ENCODE measurements around the gene BAK1. TPM values are rescaled to one million over a fixed set of nuclear protein-coding genes. Genes with fewer than 3 reads are reported as not detected.
"Not testable (repeated sequence)": the region's sequence is repeated elsewhere in the genome, so short reads cannot be mapped to it uniquely, and the experiment has no call there.

Gene BAK1
- total RNA-seq, 1 donor from 2014 or later = 15.2 TPM

DNA sequence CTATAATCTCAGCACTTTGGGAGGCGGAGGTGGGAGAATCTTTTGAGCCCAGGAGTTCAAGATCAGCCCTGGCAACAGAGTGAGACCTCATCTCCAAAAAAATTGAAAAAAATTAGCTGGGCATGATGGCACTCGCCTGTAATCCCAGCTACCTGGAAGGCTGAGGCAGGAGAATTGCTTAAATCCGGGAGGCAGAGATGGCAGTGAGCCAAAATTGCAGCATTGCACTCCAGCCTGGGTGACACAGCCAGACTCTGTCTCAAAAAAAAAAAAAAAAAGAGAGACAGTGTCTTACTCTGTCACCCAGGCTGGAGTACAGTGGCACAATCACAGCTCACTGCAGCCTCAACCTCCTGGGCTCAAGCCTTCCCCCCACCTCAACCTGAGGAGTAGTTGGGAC lies 27.2 kb downstream of the BAK1 start:
- not testable (repeated sequence) for DNase-seq (ENCODE audit: low spot score)

DNA sequence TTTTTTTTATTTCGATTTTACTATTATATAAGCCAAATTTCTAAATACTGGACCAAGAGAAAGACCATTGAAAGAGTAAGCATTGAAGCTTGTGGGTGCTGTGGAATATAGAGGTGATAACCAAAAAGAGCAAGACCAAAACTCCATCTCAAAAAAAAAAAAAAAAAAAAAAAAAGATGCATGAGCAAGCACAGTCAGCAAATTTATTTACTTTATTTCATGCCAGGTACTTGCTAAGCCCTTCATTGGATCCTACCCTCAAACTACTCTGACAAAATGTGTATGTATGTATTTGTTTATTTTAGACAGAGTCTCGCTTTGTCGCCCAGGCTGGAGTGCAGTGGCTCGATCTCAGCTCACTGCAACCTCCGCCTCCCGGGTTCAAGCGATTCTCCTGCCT lies 27.8 kb downstream of the BAK1 start:
- DNase-seq (ENCODE audit: low spot score) = no peak

DNA sequence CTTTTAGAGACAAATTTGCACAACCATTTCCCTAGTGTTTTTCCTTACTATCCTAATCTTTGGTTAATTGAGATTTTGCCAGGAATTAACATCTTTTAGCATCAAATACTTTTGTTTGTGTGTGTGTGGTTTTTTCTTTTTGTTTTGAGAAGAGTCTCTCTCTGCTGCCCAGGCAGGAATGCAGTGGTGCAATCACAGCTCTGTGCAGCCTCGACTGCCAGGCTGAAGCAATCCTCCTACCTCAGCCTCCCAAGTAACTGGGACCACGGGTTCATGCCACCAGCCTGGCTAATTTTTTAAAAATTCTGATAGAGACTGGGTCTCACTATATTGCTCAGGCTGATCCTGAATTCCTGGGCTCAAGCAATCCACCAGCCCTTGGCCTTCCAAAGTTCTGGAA lies 28.5 kb downstream of the BAK1 start:
- DNase-seq (ENCODE audit: low spot score) = no peak

DNA sequence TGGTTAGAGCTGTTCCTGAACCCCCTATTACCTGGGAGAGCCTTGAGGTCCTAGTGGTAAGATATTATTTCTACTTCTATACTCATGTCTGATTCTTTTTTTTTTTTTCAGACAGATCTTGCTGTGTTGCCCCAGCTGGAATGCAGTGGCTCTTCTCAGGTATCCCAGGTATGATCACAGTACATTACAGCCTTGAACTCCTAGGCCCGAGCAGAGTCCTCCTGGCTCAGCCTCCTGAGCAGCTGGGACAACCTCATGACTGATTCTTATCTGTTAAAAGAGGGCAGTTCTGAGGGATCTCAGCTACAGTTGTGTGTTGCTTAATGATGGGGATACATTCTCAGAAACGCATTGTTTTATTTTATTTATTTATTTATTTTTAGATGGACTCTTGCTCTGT lies 30.2 kb downstream of the BAK1 start:
- DNase-seq (ENCODE audit: low spot score) = no peak

DNA sequence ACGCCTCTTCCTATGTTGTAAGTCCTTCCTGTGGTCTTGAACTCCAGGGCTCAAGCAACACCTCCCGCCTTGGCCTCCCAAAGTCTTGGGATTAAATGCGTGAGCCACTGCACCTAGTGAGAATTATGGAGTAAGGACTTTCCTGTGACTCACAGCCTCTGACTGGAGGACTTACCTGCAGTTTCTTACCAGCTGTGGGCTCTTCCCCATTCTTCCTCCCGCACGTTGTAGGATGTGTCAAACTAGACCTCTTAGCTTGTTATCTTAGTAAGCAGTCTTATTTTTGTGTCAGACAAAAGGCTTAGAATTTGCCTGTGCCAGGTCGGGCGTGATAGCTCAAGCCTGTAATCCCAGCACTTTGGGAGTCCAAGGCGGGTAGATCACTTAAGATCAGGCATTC lies 30.9 kb downstream of the BAK1 start:
- no peak for DNase-seq (ENCODE audit: low spot score)

DNA sequence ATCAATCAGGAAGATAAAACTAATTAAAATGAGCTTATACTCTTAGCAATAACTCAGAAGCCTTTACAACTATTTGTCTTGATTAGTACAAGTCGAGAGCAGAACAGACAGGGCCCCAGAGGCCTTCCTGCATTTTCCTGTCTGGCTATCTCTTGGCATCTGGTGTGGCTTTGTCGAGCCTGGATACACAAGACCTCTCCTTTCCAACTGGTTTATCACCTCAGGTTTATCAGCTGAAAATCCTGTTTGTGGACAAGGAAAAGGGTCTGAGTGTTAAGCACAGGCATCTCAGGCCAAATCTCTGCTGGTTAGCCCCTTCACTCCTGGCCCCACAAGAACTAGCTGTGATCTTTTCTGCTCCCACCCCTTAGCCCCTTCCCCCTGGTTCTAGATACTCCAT lies 32.6 kb downstream of the BAK1 start:
- DNase-seq (ENCODE audit: low spot score) = no peak

DNA sequence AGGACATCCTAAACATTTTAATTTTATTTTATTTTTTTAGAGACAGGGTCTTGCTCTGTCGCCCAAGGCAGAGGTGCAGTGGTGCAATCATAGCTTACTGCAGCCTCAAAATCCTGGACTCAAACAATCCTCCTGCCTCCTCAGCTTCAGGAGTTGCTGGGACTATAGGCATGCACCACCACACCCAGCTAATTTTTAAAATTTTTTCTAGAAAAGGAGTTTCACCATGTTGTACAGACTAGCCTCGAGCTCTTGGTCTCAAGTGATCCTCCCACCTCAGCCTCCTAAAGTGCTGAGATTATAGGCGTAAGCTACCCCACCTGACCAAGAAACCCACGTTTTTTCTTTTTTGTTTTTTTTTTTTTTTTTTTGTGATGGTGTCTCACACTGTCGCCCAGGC lies 33.3 kb downstream of the BAK1 start:
- DNase-seq (ENCODE audit: low spot score) = no peak

DNA sequence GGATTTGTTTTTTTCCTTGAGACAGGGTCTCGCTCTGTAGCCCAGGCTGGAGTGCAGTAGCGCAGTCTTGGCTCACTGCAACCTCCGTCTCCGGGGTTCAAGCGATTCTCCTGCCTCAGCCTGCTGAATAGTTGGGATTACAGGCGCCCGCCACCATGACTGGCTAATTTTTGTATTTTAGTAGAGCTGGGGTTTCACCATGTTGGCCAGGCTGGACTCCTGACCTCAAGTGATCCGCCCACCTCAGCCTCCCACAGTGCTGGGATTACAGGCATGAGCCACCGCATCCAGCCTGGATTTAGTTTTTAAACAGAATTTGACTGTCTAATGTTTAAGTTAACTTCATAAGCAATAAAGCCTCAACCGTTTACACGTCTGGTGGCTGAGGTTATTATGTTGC lies 34.8 kb downstream of the BAK1 start:
- not testable (repeated sequence) for DNase-seq (ENCODE audit: low spot score)

DNA sequence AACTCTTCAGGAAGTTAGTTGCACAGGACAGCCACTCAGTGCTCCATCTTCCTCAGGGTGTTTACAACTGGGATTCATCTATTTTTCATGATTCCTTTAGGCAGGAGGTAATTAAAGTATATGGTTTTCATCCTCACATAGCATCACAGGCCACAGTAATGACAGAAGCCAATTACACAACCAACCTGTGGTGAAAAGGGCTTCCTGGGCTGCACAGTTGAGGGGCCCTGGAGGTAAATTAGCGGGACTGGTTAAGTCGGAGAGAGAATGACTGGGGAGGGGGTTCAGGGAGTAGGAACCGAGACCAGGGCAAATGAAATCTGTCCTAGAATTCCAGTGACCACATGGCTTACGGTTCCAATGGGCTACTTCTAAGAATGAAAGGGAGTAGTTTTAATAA lies 37.0 kb downstream of the BAK1 start:
- DNase-seq (ENCODE audit: low spot score) = no peak

DNA sequence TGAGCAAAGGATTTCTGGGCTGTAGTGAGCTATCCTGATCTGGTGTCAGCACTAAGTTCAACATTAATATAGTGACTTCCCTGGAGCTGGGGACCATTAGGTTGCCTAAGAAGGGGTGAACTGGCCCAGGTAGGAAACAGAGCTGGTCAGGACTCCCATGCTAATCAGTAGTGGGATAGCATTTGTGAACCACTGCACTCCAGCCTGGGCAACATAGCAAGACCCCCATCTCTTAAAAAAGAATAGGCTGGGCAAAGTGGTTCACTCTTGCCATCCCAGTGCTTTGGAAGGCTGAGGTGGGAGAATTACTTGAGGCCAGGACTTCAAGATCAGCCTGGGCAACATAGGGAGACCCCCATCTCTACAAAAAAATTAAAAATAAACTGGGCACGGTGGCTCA lies 39.3 kb downstream of the BAK1 start:
- DNase-seq (ENCODE audit: low spot score) = no peak

DNA sequence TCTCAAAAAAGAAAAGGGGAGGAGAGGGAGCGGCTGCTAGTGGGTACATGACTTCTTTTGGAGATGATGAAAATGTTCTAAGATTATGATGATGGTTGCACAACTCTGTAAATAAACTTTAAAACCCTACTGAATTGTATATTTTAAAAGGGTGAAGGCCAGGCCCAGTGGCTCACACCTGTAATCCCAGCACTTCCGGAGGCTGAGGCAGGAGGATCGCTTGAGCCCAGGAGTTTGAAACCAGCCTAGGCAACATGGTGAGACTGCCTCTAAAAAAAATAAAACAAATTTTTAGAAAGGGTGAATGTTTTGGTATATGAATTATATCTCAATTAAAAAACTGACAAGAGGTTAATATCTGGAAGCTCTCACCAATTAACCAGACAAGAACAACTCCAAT lies 45.4 kb downstream of the BAK1 start:
- DNase-seq (ENCODE audit: low spot score) = no peak

DNA sequence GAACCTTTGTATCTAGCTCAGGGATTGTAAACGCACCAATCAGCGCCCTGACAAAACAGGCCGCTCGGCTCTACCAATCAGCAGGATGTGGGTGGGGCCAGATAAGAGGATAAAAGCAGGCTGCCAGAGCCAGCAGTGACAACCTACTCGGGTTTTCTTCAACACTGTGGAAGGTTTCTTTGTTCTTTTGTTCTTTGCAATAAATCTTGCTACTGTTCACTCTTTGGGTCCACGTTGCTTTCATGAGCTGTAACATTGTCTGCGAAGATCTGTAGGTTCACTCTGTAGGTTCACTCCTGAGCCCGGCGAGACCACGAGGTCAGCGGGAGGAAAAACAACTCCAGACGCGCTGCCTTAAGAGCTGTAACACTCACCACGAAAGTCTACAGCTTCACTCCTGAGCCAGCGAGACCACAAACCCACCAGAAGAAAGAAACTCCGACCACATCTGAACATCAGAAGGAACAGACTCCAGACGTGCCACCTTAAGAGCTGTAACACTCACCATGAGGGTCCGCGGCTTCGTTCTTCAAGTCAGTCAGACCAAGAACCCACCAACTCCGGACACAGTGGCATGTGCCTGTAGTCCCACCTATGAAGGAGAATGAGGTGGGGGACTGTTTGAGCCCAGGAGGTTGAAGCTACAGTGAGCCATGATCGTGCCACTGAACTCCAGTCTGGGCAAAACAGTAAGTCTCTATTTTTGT lies 46.8 kb downstream of the BAK1 start:
- DNase-seq (ENCODE audit: low spot score) = not testable (repeated sequence)

DNA sequence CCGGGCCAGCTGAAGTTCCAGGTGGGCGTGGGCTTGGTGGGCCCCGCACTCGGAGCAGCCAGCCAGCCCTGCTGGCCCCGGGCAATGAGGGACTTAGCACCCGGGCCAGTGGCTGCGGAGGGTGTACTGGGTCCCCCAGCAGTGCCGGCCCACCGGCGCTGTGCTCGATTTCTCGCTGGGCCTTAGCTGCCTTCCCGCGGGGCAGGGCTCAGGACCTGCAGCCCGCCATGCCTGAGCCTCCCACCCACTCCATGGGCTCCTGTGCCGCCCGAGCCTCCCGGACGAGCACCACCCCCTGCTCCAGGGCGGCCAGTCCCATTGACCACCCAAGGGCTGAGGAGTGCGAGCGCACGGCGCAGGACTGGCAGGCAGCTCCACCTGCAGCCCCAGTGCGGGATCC lies 47.6 kb downstream of the BAK1 start:
- DNase-seq (ENCODE audit: low spot score) = not testable (repeated sequence)

DNA sequence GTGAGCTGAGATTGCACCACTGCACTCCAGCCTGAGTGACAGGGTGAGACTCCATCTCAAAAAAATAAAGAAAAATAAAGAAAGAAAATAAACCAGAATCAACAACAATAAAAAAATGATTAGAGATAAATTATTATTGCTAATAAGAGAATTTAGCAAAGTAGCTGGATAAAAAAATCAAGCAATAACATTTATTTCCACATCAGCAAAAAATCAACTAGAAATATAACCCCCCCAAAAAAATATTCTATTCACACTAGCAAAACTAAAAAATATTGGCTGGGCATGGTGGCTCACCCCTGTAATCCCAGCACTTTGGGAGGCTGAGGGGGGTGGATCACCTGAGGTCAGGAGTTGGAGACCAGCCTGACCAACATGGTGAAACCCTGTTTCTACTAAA lies 49.5 kb downstream of the BAK1 start:
- not testable (repeated sequence) for DNase-seq (ENCODE audit: low spot score)

Other genes starting within 250 kb of the BAK1 start
- 0.19 TPM for gene KIFC1, start 188.5 kb downstream of the BAK1 start, total RNA-seq
- 42.5 TPM for gene PHF1, start 169.3 kb downstream of the BAK1 start, total RNA-seq
- 103 TPM for gene CUTA, start 162.2 kb downstream of the BAK1 start, total RNA-seq
- 14.1 TPM for gene SYNGAP1, start 160.2 kb downstream of the BAK1 start, total RNA-seq
- gene ZBTB9, start 125.7 kb downstream of the BAK1 start, total RNA-seq = 4.6 TPM
- gene ITPR3, start 41.0 kb upstream of the BAK1 start, total RNA-seq = 18.5 TPM
- gene UQCC2, start 131.4 kb upstream of the BAK1 start, total RNA-seq = 47.0 TPM
- gene IP6K3, start 166.6 kb upstream of the BAK1 start, total RNA-seq = 0.13 TPM
- 37.7 TPM for gene LEMD2, start 208.9 kb upstream of the BAK1 start, total RNA-seq
- gene MLN, start 223.7 kb upstream of the BAK1 start, total RNA-seq = not detected